ENCODE measurements around the gene ZFYVE21.
"Not testable (repeated sequence)": the region's sequence is repeated elsewhere in the genome, so short reads cannot be mapped to it uniquely, and the experiment has no call there.

ZFYVE21 gene

DNA sequence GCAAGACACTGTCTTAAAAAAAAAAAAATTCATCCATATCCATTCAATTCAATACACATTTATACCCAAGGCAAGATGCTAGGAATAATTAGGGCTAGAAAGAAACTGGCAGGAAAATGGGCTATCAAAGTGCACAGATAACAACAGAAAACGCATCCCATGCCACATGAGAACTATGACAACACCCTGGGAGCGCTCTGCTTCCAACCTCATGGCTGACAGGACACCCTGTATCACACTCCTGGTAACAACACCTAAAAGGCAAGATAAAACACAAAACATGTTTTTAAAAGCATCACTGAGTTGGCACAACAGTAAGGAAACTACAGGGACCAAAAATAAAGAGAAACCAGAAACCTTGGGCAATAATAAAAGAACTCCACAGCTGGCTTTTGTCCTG, 54.9 kb downstream of the ZFYVE21 start:
- in situ Hi-C loops (cut with MboI; ENCODE audit: low sequenced_read_pairs, unreplicated experiment): no loop called here
- no peak for DNase-seq (ENCODE audit: low spot score)
- TF ChIP-seq, protein P1, sequence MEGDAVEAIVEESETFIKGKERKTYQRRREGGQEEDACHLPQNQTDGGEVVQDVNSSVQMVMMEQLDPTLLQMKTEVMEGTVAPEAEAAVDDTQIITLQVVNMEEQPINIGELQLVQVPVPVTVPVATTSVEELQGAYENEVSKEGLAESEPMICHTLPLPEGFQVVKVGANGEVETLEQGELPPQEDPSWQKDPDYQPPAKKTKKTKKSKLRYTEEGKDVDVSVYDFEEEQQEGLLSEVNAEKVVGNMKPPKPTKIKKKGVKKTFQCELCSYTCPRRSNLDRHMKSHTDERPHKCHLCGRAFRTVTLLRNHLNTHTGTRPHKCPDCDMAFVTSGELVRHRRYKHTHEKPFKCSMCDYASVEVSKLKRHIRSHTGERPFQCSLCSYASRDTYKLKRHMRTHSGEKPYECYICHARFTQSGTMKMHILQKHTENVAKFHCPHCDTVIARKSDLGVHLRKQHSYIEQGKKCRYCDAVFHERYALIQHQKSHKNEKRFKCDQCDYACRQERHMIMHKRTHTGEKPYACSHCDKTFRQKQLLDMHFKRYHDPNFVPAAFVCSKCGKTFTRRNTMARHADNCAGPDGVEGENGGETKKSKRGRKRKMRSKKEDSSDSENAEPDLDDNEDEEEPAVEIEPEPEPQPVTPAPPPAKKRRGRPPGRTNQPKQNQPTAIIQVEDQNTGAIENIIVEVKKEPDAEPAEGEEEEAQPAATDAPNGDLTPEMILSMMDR (IDR thresholded peaks at IDR 0.05; ENCODE audit: borderline replicate concordance, control extremely low read depth, extremely low read depth, insufficient read depth, missing control alignments): no peak

DNA sequence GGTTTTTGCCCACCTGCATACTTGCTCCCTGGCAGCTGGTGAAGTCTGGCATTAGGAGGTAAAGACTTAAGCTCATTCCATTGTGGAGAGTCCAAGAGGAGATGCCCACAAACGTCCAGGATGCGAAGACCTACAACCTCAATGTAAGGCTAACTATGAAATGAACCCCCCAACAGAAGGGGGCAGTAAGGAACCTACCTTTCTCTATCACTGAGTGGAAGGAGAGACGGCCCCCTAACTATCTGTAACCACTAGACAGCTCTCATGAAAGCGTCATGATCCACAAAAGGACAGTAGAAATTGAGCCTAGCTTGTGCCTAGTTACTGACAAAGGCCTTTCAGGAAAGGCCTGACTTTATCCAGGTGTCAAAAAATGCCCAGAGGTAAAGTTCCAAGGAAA, 55.3 kb downstream of the ZFYVE21 start:
- in situ Hi-C loops (cut with MboI; ENCODE audit: low sequenced_read_pairs, unreplicated experiment): no loop called here
- no peak for DNase-seq (ENCODE audit: low spot score)
- TF ChIP-seq, protein P1 (IDR thresholded peaks at IDR 0.05; ENCODE audit: borderline replicate concordance, control extremely low read depth, extremely low read depth, insufficient read depth, missing control alignments): no peak

DNA sequence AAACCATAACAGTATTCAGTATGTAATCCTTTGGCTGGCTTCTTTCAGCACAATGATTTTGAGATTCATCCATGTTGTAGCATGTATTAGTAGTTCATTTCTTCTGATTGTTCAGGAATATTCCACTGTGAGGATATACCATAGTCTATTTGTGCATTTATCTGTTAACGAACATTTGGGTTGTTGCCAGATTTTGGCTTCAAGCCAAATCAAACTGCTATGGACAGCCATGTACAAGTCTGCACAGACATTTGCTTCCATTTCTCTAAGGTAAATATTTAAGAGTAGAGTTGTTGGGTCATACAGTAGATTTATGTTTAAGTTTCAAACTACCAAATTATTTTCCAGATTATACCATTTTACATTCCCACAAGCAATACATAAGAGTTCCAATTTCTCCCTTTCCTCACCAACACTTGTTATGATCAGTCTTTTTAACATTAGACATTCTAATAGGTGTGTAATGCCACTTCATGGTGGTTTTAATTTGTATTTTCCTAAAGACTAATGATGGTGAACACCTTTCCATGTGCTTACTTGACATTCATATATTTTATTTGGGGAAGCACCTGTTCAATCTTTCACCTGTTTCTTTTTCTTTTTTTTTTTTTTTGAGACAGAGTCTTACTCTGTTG, 56.6 kb downstream of the ZFYVE21 start:
- DNase-seq (ENCODE audit: low spot score): no peak
- in situ Hi-C loops (cut with MboI; ENCODE audit: low sequenced_read_pairs, unreplicated experiment): no loop called here
- TF ChIP-seq, protein P1 (IDR thresholded peaks at IDR 0.05; ENCODE audit: borderline replicate concordance, control extremely low read depth, extremely low read depth, insufficient read depth, missing control alignments): no peak

DNA sequence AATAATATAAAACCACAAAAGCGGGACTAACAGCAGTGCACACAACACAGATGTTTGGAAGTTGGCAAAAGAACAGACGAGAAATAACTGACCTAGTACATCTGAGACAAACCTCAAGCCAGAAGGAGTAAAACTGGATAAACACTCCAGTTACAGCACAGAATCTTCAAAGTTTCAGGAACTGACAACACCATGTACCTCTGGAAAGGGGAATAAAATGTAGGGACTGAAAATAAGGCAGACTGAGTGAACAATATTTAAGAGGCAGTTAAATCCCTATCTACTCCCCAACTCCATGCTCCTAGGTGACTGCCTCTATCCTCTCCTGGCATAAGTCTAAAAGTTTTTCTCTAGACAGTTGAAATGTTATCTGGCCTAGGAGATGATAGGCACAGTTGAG, 57.9 kb downstream of the ZFYVE21 start:
- in situ Hi-C loops (cut with MboI; ENCODE audit: low sequenced_read_pairs, unreplicated experiment): no loop called here
- TF ChIP-seq, protein P1 (IDR thresholded peaks at IDR 0.05; ENCODE audit: borderline replicate concordance, control extremely low read depth, extremely low read depth, insufficient read depth, missing control alignments): no peak
- no peak for DNase-seq (ENCODE audit: low spot score)

DNA sequence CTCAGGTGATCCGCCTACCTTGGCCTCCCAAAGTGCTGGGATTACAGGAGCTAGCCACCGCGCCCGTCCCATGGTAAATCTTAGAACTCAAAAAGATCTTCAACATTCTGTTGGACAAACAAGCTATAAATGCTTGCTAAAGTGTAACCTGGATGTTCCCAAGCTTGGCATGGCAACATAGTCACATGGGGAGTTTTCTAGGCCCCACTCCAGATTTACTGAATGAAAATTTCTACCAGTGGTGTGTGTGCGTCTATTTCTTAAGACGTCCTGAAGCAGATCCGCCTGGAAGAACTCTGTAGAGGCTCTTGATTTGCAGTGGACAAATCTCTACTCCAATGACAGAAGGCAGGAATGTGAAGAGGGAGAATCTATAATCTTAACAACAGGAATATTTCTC, 59.9 kb downstream of the ZFYVE21 start:
- DNase-seq (ENCODE audit: low spot score): no peak
- TF ChIP-seq, protein P1 (IDR thresholded peaks at IDR 0.05; ENCODE audit: borderline replicate concordance, control extremely low read depth, extremely low read depth, insufficient read depth, missing control alignments): no peak
- in situ Hi-C loops (cut with MboI; ENCODE audit: low sequenced_read_pairs, unreplicated experiment): no loop called here

DNA sequence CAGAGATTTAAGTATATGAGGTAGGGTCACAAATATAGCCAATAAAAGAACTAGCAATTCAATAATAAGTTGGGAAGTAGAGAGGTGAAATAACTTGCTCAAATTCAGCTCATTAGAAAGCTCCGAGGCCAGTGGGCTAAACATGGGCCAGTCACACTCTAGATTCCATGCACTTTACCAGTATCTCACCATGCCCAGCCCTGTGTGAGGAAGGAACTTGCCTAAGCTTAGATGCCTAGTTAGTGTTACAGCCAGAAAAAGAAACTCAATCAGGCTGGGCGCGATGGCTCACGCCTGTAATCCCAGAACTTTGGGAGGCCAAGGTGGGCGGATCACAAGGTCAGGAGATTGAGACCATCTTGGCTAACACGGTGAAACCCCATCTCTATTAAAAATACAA, 60.7 kb downstream of the ZFYVE21 start:
- DNase-seq (ENCODE audit: low spot score); in situ Hi-C loops (cut with MboI; ENCODE audit: low sequenced_read_pairs, unreplicated experiment): not testable (repeated sequence)

DNA sequence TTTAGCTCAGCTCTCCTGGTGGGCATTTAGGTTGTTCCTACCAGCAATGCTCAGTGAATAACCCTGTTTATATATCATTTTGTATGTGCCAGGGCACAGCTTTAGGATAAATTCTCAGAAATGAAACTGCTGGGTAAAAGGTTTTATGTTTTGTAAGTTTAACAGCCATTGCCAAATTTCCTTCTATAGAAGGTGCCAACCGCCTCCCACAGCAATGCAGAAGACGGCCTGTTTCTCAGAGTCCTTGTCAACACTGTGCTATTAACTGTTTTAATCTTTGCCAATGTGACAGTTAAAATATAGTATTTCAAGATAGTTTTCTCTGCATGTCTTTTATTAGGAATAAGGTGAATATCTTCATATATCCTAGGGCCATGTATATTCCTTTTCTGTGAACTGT, 66.8 kb downstream of the ZFYVE21 start:
- DNase-seq (ENCODE audit: low spot score): no peak
- in situ Hi-C loops (cut with MboI; ENCODE audit: low sequenced_read_pairs, unreplicated experiment): no loop called here
- TF ChIP-seq, protein P1 (IDR thresholded peaks at IDR 0.05; ENCODE audit: borderline replicate concordance, control extremely low read depth, extremely low read depth, insufficient read depth, missing control alignments): no peak
